ENCODE measurements around the gene AKNAD1.

AKNAD1 gene

DNA sequence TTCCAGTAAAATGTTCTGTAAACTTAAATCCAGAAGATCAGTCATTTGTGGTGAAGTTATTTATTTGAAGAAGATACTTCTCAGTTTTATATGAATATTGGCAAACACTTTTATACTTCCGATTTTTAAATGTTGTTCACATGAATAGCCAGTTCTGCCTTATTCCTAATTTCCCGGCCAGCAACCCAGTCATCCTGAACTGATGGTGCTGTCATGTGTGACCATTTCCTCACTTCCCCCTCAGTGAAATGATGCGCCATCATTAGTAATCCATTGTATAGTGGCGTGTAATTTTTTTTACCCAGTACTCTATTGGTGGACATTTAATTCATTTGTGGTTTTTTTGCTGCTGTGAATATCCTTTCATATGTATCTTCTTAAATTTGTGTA is 36.2 kb upstream of the AKNAD1 start:
- TF ChIP-seq FOXP2 (optimal IDR thresholded peaks at IDR 0.05; ENCODE audit: borderline replicate concordance, extremely low read depth, extremely low read length, insufficient read depth) (no peak), SIN3A (IDR thresholded peaks at IDR 0.05; ENCODE audit: borderline replicate concordance, insufficient read depth, low read length) (no peak), TAF1 (IDR thresholded peaks at IDR 0.05; ENCODE audit: borderline replicate concordance, insufficient read depth, low read length) (no peak), POLR2AphosphoS5 (IDR thresholded peaks at IDR 0.05; ENCODE audit: low read depth, low read length) (no peak)
- TF ChIP-seq, protein P1, sequence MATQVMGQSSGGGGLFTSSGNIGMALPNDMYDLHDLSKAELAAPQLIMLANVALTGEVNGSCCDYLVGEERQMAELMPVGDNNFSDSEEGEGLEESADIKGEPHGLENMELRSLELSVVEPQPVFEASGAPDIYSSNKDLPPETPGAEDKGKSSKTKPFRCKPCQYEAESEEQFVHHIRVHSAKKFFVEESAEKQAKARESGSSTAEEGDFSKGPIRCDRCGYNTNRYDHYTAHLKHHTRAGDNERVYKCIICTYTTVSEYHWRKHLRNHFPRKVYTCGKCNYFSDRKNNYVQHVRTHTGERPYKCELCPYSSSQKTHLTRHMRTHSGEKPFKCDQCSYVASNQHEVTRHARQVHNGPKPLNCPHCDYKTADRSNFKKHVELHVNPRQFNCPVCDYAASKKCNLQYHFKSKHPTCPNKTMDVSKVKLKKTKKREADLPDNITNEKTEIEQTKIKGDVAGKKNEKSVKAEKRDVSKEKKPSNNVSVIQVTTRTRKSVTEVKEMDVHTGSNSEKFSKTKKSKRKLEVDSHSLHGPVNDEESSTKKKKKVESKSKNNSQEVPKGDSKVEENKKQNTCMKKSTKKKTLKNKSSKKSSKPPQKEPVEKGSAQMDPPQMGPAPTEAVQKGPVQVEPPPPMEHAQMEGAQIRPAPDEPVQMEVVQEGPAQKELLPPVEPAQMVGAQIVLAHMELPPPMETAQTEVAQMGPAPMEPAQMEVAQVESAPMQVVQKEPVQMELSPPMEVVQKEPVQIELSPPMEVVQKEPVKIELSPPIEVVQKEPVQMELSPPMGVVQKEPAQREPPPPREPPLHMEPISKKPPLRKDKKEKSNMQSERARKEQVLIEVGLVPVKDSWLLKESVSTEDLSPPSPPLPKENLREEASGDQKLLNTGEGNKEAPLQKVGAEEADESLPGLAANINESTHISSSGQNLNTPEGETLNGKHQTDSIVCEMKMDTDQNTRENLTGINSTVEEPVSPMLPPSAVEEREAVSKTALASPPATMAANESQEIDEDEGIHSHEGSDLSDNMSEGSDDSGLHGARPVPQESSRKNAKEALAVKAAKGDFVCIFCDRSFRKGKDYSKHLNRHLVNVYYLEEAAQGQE (IDR thresholded peaks at IDR 0.05; ENCODE audit: insufficient read depth in 1 of 2, low read depth in 2 of 2, low read length in 2 of 2), result no peak

DNA sequence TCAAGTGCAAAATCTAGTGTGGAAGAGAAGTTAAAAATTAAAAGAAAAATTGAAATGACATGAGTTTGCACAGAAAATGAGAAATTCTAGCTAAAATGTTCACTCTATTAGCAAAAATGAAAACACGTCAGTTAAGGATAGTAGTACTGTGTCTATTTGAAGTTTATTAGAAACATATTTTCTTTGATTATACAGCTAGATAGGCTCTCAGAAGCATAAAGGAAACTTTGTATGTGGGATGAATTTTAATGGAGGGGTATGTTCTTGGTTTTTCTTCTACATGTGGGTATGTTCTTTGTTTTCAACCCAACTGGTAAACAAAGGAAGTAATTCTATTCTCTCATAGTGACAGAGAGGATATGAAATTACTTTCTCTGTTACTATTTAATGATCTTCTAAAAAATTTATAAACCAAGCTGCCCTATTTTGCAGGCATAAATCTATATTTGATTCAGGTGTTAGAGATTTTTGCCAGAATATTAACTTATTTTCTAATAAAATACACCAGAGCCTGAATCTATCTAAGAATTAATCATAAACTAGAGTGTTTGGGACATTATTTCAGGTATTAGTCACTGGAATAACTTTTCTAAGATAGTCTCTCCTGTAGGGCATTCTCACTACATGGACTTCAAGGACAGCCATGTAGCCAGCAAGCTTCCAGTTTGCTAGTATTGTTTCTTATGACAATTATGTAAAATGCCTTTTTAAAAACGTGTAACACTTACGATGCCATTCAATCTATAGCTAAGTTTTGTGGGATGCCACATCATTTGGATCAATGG is 35.7 kb upstream of the AKNAD1 start:
- TF ChIP-seq FOXP2 (optimal IDR thresholded peaks at IDR 0.05; ENCODE audit: borderline replicate concordance, extremely low read depth, extremely low read length, insufficient read depth), result no peak
- no peak for TF ChIP-seq POLR2AphosphoS5 (IDR thresholded peaks at IDR 0.05; ENCODE audit: low read depth, low read length)
- no peak for TF ChIP-seq SIN3A (IDR thresholded peaks at IDR 0.05; ENCODE audit: borderline replicate concordance, insufficient read depth, low read length)
- TF ChIP-seq, protein P1 (IDR thresholded peaks at IDR 0.05; ENCODE audit: insufficient read depth in 1 of 2, low read depth in 2 of 2, low read length in 2 of 2), result no peak
- TF ChIP-seq TAF1 (IDR thresholded peaks at IDR 0.05; ENCODE audit: borderline replicate concordance, insufficient read depth, low read length), result no peak

DNA sequence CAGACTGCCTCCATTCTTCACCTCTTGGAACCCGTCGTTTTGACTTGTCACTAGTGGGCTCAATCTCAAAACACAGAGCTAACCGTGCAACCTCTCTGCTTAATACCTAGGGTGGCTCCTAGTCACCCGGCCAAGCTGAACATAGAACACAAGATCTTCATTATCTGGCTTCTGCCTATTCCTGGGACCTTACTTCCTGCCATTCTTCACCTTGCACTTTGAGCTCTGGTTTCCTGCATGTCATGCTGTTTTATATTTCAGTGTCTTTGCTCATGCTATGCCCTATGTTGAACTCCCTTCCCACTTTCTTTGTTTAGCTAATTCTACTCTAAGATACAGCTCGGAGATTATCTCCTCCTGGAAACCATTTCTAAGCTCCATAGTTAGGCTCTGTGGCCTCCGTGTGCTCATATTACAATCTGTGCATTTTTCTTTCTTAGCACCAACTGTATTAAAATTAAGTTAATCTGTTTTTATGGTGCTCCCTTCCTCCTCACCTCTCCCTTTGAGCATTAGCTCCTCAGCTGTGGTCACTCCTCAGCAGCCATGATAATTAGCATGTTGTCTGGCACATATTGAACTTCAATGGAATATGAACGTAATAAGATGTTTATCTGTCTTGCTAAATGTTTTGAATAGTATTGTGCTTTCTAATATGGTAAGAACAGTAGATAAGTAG is 33.0 kb upstream of the AKNAD1 start:
- TF ChIP-seq SIN3A (IDR thresholded peaks at IDR 0.05; ENCODE audit: borderline replicate concordance, insufficient read depth, low read length) (no peak), FOXP2 (optimal IDR thresholded peaks at IDR 0.05; ENCODE audit: borderline replicate concordance, extremely low read depth, extremely low read length, insufficient read depth) (no peak), TAF1 (IDR thresholded peaks at IDR 0.05; ENCODE audit: borderline replicate concordance, insufficient read depth, low read length) (no peak), POLR2AphosphoS5 (IDR thresholded peaks at IDR 0.05; ENCODE audit: low read depth, low read length) (no peak)
- TF ChIP-seq, protein P1 (IDR thresholded peaks at IDR 0.05; ENCODE audit: insufficient read depth in 1 of 2, low read depth in 2 of 2, low read length in 2 of 2), result no peak

DNA sequence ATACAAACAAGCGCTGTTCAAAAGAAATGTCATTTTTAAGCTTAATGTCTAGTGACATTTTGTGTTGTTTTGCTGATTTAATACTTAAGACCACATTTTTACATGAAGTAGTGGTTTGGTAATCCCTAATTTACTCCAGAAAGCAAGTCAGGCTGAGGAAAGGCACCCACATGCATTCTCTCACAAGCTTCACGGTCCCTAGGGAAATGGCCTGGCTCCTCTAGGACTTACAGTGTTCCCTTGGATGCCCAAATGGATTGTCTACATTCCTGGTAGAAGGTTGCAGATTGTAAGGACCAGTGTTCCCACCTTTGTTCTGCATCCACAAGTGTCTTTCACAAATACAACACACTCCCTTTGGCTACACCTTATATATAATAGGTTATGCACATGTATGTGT is 29.4 kb upstream of the AKNAD1 start:
- TF ChIP-seq, protein P1 (IDR thresholded peaks at IDR 0.05; ENCODE audit: insufficient read depth in 1 of 2, low read depth in 2 of 2, low read length in 2 of 2), result no peak
- TF ChIP-seq POLR2AphosphoS5 (IDR thresholded peaks at IDR 0.05; ENCODE audit: low read depth, low read length), result no peak
- no peak for TF ChIP-seq FOXP2 (optimal IDR thresholded peaks at IDR 0.05; ENCODE audit: borderline replicate concordance, extremely low read depth, extremely low read length, insufficient read depth)
- TF ChIP-seq TAF1 (IDR thresholded peaks at IDR 0.05; ENCODE audit: borderline replicate concordance, insufficient read depth, low read length), result no peak
- no peak for TF ChIP-seq SIN3A (IDR thresholded peaks at IDR 0.05; ENCODE audit: borderline replicate concordance, insufficient read depth, low read length)

Measured in PFSK-1 (cell line).